GM20000 (cell line): ENCODE measurements around the gene MMP2.

Experiments used
- DNase-seq: peaks from one replicate; pipeline ENCODE4 v3.0.0; 2012; ENCODE audit warnings: low spot score
- TF ChIP-seq, protein P1 (sequence below): IDR thresholded peaks from 2 replicates; pipeline ENCODE4 v1.5.1; 2012; ENCODE audit warnings: mild to moderate bottlenecking, control low read depth; ENCODE audit errors: extremely low read depth, missing control alignments

The MMP2 gene

DNA sequence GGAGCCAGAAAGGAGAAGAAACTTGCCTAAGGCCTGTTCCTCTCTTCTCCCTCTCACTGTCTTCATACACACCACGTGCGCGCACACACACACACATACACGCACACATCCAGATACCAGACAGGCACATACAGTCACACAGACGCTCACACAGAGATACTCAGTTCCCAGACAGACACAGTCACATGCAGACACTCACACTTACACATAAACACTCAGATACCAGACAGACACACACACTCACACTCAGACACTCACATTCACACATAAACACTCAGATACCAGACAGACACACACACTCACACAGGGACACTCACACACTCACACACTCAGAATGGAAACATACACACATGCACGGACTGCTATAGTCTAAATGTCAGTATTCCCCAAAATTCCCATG lies 24.1 kb upstream of the MMP2 start:
- DNase-seq = no peak
- TF ChIP-seq, protein P1, sequence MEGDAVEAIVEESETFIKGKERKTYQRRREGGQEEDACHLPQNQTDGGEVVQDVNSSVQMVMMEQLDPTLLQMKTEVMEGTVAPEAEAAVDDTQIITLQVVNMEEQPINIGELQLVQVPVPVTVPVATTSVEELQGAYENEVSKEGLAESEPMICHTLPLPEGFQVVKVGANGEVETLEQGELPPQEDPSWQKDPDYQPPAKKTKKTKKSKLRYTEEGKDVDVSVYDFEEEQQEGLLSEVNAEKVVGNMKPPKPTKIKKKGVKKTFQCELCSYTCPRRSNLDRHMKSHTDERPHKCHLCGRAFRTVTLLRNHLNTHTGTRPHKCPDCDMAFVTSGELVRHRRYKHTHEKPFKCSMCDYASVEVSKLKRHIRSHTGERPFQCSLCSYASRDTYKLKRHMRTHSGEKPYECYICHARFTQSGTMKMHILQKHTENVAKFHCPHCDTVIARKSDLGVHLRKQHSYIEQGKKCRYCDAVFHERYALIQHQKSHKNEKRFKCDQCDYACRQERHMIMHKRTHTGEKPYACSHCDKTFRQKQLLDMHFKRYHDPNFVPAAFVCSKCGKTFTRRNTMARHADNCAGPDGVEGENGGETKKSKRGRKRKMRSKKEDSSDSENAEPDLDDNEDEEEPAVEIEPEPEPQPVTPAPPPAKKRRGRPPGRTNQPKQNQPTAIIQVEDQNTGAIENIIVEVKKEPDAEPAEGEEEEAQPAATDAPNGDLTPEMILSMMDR = no peak

DNA sequence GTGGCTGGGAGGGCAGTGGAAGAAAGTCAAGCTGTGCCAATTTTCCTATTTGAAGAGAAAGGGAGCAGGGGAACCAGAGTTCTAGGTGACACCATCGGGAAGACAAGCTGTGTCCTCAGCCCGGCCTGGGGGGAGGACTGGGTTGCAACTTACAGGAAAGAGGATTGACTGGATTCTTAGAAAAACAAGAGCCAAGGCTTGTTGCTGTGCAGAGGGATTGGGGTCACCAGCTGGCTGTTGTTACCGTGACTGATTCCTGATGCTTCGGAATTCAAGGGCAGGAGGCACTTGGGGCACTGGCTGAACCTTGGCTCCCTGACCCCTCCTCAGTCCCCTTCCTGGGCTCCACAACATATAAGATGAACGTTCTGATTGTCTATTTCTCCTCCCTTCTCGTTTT lies 16.8 kb upstream of the MMP2 start:
- TF ChIP-seq, protein P1 = no peak
- DNase-seq = no peak

DNA sequence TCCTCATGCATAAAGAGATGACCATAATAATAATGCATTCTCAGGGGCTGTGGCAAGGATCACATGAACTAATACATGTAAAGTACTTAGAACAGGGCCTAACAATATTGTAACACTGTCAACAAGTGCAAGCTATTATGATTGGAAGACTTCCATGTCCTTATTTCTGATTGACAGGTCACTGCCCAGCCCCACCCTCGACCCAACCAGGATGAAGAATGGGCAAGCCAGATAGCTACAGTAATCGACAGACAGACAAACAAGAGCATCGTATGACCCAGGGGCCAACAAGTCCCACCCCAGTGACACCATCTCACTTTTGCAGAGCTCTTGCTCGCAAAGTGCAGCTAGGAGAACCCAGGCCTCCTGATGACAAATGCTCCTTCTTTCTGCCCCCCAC lies 14.6 kb upstream of the MMP2 start:
- no peak for DNase-seq
- TF ChIP-seq, protein P1 = no peak

DNA sequence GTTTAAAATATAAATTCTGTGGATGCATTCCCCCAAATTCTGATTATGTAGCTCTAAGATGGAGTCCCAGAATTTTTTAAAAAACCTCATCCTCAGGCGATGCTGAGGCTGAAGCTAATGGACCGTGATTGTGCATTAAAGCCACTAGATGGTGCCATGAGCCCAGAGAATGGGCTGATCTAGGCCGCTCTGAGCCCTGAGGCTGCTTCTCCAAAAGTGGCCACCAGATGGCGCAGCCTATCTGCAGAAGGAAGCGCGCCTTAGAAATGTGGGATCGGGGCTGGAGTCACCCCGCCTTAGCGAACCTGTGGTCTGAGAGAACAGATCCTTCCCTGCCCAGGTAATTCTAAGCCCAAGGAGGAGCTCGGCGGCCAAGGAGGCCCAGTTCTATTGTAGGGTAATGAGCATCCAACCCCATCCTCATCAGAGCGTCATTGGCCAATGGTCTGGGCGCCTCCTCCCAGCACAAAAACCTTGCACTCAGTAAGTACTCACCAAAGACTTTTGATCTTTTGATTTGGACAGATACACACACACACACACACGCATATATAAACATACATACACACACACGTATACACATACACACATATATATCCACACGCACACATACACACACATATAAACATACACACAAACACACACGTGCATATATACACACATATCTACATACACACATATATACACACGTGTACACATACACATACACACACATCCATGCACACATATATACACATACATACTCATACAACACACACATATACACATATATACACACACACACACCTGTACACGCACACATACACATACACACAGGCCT lies 13.7 kb upstream of the MMP2 start:
- TF ChIP-seq, protein P1 = peak; percentile 97
- DNase-seq = peak; percentile 86

DNA sequence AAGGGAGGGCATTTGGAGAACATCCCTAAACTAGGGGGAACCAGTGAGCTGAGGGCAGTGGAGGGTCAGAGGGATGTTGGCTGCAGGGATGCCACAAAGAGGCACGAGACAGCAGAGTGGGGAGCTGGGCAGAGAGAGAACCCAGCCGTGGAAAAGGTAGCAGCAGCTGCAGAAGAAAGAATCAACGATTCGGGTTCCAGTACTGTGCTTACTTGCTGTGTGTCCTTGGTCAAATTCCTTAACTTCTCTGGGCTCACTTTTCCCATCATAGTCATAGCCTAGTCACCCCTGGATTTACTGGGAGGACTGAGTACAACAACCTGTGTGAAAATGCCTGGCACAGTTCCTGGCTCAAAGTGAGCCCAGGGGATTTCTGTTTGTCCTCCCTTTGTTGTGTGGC lies 12.8 kb upstream of the MMP2 start:
- no peak for DNase-seq
- TF ChIP-seq, protein P1 = no peak

DNA sequence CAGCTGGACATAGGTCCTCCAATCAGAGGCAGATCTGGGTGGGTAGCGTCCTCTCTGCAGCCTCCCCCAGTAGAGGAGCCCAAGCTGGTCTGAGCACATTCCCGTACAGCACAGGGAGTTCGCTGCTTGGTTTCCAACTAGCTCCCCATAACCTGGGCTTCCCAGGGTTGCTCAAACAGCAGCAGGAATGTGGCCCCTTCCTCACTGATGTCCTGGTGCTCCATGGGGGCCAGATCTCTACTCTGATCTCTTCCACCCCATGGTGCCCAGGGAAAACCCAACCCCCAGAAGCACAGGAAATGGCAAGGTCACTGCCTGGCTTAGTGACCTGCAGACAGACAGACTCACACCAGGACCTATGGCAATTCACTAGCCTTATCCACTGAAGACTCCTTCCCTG lies 11.1 kb upstream of the MMP2 start:
- TF ChIP-seq, protein P1 = no peak
- no peak for DNase-seq

DNA sequence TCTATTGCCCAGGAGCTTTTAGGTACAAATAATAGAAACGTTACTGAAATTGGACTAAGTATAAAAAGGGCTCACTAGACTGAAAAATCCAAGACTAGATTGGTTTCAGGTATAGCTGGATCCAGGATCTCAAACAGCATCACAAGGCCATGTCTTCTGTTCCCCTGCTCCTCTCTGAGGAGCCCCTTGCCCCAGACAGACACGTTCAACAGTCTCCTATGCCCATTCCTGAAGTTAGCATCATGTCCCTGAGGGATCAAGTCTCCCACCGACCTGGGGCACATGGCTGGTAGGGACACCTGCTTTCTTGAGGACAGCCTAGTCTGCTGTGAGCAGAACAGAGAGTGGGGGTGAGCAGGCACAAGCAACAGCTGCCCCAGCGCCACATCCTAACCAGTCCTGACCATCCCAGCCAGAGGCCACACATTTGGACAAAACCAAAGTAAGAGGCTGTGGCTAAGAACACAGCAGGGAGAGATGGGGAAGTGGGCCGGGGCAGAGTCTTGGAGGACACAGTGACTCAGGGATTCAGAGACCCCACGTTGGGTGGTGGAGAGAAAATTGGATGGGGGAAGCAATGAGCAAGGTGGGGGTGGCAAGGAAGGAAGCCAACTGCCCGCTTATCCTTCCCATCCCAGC lies 10.5 kb upstream of the MMP2 start:
- TF ChIP-seq, protein P1 = no peak
- no peak for DNase-seq
